Measurements from ENCODE around the gene TMED9.

DNA sequence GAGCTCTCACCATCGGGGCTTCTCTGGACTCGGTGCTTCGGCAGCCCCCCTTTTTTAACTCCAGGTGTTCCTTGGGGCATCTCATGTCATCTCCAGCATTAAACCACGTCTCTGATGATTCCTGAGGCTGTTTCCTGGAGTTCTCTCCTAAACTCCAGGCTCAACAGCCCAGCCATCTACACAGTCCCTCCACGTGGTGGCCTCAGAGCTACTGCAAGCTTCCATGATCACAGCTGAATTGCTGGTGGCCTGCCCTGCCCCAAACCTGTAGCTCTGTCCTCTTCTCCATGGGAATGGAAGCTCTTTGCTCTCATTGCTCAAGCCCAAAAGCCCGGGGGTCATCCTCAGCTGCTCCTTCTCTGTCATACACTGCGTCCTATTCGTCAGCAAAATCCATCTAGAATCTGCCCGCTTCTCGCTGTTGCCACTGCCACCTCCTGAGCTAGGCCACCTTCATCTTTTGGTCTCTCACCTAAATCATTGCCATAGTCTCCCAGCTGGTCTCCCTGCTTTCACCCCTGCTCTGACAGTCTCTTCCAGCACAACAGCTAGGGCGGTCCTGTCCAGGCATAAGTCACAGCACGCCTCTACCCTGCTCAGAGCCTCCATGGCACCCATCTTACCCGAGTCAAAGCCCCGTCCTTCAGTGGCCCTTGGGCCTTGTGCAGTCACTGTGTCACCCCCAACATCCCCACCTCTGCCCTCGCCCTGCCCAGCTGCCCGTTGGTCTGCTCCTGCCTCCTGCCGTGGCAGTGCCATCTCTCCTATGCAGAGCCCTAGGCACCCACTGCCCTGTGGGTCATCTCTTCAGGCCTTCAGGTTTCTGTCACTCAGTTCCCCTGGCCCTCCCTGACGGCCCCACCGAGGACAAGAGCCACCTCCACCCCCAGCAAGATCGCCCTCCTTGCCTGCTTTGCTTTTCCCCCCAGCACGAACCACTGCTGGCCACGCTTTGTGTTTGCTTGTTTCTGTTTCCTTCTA, 14.4 kb downstream of the TMED9 start:
- TF ChIP-seq ZNF274 (IDR thresholded peaks at IDR 0.05; ENCODE audit: low read depth, low read length) (no peak), SUZ12 (IDR thresholded peaks at IDR 0.05; ENCODE audit: extremely low read depth, insufficient read depth, insufficient read length) (no peak), YY1 (IDR thresholded peaks at IDR 0.05; ENCODE audit: insufficient read depth, insufficient read length) (no peak)
